Measurements from ENCODE around the gene NUBP2.

Gene NUBP2

DNA sequence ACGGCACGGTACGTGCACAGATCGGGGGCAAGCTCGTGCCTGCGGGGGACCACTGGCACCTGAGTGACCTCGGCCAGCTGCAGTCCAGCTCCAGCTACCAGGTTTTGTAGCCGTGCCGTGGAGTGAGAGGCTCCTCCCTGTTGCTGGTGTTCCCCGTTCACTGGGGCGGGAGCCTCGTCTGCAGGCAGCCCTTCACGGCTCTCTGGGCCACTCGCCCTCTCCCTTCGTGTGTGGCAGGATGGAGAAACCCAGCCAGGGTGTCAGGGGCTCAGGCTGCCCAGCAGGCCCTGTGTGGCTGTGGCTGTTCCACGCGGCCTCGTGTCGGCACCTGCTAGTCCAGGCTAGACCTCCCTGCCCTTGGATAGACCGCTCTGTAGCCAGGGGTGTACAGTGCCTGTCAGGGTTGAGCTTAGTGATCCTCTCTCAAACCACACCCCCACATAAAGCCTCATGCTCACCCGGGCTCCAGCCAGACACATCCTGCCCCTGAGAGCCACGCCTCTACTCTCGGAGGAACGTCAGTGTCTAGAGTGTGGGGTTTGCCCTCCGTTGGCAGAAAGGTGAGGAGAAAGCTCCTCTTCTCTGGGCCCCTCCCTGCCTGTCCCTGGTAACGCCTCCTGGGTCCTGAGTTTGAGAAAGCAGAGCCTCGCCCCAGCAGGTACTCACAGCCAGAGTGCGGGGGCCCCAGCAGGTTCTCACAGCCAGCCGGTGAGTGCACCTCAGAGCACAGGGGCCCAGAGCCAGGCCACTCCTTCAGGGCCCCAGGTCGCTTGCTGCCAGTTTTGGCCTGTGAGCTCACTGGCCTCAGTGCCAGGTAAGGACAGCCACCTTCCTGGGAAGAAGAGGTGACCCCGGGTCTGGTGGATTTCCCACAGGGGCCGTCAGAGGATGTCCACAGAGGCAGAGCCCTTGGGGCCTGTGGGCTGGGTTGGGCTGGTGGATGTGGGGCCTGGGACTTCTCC lies 39.1 kb upstream of the NUBP2 start:
- DNase-seq (ENCODE audit: low spot score) = no peak
- TF ChIP-seq, protein P1, sequence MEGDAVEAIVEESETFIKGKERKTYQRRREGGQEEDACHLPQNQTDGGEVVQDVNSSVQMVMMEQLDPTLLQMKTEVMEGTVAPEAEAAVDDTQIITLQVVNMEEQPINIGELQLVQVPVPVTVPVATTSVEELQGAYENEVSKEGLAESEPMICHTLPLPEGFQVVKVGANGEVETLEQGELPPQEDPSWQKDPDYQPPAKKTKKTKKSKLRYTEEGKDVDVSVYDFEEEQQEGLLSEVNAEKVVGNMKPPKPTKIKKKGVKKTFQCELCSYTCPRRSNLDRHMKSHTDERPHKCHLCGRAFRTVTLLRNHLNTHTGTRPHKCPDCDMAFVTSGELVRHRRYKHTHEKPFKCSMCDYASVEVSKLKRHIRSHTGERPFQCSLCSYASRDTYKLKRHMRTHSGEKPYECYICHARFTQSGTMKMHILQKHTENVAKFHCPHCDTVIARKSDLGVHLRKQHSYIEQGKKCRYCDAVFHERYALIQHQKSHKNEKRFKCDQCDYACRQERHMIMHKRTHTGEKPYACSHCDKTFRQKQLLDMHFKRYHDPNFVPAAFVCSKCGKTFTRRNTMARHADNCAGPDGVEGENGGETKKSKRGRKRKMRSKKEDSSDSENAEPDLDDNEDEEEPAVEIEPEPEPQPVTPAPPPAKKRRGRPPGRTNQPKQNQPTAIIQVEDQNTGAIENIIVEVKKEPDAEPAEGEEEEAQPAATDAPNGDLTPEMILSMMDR (IDR thresholded peaks at IDR 0.05; ENCODE audit: extremely low read depth, insufficient read depth, missing control alignments) = no peak
- in situ Hi-C loops (cut with MboI; ENCODE audit: low pct_unique_long_range_greater_than_20kb, low sequenced_read_pairs, unreplicated experiment) = no loop called here

DNA sequence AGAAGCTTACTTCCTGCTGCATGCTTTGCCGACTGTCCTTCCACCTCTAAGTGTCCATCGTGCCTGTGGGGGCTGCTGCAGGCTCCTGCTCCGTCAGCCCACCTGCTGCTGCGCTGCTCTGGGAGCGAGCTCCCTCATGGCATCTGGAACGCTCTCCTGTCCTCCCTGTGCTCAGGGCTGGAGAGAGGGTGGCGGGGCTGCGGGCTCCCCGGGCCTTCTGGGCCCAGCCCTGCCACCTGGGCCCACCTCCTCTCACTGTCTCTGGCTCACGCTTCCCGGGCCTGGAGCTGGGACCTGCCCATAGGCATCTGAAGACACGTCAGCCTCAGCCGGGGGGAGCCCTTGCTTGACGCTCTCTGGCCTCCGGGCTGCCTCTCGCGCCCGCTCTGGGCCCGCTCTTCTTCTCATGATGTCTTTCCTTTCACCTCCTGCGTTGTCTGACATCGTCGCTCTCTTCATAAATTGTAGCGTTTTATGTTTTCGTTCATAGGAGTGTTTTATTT lies 38.4 kb upstream of the NUBP2 start:
- TF ChIP-seq, protein P1 (IDR thresholded peaks at IDR 0.05; ENCODE audit: extremely low read depth, insufficient read depth, missing control alignments) = no peak
- no peak for DNase-seq (ENCODE audit: low spot score)
- in situ Hi-C loops (cut with MboI; ENCODE audit: low pct_unique_long_range_greater_than_20kb, low sequenced_read_pairs, unreplicated experiment) = no loop called here

DNA sequence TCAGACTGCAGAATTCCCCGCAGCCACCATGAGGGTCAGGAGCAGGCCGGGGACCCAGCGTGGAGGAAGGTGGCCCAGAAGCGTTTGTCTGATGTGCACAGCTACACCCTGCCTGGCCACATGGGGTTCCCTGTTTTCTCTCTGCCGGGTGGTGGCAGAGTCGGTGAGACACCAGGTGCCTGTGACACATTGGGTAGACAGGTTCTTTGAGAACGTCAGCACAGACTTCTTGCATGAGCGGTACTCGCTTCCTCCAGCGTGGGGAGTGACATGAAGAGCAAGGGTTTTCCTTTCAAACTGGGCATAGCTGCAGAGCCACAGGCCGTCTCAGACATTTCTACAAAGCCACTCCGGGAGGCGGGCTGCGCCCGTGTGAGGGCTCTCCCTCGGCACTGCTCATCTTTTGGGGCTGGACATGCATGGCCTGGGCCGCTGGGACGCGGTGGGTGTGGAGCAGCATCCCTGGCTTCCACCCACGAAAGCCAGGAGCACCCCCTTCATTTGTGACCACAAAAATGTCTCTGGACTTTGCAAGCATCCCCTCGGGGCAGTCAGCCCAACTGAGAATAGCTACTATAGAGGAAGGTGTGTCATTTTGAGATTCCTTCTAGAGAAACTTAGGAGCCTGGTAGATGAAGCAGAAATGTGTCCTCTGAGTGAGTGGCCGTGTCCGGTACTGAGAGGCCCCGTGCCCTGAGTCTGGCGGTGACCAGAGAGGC lies 37.4 kb upstream of the NUBP2 start:
- in situ Hi-C loops (cut with MboI; ENCODE audit: low pct_unique_long_range_greater_than_20kb, low sequenced_read_pairs, unreplicated experiment) = no loop called here
- TF ChIP-seq, protein P1 (IDR thresholded peaks at IDR 0.05; ENCODE audit: extremely low read depth, insufficient read depth, missing control alignments) = no peak
- DNase-seq (ENCODE audit: low spot score) = no peak

DNA sequence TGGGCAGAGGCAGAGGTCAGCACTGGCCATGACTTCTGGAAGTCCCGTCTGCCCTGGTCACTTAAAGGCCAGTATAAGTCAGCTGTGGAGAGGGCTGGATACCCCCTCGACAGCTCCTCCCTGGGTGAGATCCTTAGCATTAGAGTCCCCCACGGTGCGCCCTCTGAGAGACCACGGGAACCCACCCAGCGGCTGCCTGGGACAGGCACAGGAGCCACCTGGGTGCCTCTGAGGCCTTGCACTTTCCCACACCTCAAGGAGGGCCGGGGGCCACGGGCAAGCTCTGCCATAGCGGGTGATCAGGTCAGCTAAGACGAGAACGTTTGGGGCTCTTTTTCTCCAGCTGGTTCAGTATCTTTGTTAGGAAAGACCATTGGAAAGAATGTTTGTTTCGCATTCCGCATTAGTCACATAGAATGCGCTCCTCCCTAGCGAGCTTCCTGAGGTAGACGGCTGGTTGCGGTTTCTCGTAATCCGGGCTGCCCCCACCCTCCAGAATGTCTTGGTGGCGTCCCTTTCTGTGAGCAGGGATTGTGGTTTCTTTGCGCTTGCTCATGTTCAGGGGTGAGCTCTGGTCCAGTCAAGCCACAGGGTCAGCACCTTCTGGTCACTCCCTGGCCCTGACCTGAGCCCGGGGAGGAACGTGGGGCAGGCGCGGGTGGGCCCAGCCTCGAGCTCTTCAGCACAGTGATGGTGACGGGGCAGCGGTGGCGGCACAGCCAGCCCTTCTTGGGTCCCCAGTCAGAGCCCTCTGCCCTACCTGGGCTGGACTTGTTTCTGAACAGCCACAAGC lies 36.7 kb upstream of the NUBP2 start:
- TF ChIP-seq, protein P1 (IDR thresholded peaks at IDR 0.05; ENCODE audit: extremely low read depth, insufficient read depth, missing control alignments) = no peak
- DNase-seq (ENCODE audit: low spot score) = no peak
- in situ Hi-C loops (cut with MboI; ENCODE audit: low pct_unique_long_range_greater_than_20kb, low sequenced_read_pairs, unreplicated experiment) = no loop called here

DNA sequence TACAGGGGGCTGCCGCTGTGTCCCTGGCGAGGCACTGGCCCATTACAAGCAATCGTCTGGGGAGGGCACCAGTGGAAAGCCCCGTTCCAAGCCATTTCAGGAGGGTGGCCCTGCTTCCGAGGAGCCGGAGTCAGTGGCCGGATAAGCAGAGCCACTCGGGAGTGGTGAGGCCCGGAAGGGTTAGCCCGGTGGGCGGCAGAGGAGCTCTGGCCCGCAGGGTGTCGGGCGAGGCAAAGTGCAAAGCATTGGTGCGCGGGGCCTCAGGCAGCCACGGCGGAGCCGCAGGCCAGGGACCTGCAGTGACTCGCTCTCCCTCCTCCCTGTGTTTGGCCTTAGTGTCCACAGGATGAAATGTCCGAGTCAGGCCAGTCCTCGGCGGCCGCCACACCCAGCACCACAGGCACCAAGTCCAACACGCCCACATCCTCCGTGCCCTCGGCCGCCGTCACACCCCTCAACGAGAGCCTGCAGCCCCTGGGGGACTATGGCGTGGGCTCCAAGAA lies 36.0 kb upstream of the NUBP2 start:
- TF ChIP-seq, protein P1 (IDR thresholded peaks at IDR 0.05; ENCODE audit: extremely low read depth, insufficient read depth, missing control alignments) = no peak
- in situ Hi-C loops (cut with MboI; ENCODE audit: low pct_unique_long_range_greater_than_20kb, low sequenced_read_pairs, unreplicated experiment) = no loop called here
- no peak for DNase-seq (ENCODE audit: low spot score)

DNA sequence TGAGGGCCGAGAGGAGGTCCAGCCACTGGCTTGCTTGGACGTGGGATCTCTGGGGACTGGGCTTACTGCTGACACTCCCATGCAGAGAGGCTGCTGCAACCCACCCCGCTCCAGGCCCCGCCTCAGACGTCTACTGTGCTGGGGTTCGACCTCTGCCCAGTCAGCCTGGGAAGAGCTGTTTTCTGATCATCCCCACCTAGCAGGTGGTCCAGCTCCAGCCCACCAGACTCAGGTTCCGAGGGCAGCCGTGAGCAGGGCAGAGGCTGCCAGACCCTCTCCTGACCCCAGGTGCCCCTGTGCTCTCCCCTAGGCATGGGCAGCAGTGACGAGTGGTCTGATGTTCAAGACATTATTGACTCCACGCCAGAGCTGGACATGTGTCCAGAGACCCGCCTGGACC lies 34.8 kb upstream of the NUBP2 start:
- TF ChIP-seq, protein P1 (IDR thresholded peaks at IDR 0.05; ENCODE audit: extremely low read depth, insufficient read depth, missing control alignments) = no peak
- DNase-seq (ENCODE audit: low spot score) = no peak
- in situ Hi-C loops (cut with MboI; ENCODE audit: low pct_unique_long_range_greater_than_20kb, low sequenced_read_pairs, unreplicated experiment) = no loop called here

All from GM13977 (cell line).